WERI-Rb-1 (cell line): ENCODE data around the gene RRP1B.

ENCODE experiments used
- DNase-seq: peaks from one replicate; pipeline ENCODE4 v3.0.0-alpha.2; 2020
- H3K27ac ChIP-seq: fragments of 250-450 bp; sonication (Bioruptor Pico); 2 replicates; pipeline ENCODE4 v1.5.1; 2020; ENCODE audit warnings: mild to moderate bottlenecking, moderate library complexity
- H3K27me3 ChIP-seq: fragments of 250-450 bp; sonication (Bioruptor Pico); 2 replicates; pipeline ENCODE4 v1.5.1; 2021; ENCODE audit warnings: mild to moderate bottlenecking, low read depth, moderate library complexity; ENCODE audit not compliant: insufficient read depth, severe bottlenecking
- H3K36me3 ChIP-seq: fragments of 250-450 bp; sonication (Bioruptor Pico); 2 replicates; pipeline ENCODE4 v1.5.1; 2020; ENCODE audit warnings: mild to moderate bottlenecking, moderate library complexity
- H3K4me3 ChIP-seq: 2 replicates; pipeline ENCODE4 v1.5.1; 2011; ENCODE audit warnings: low read depth, mild to moderate bottlenecking, control low read depth, low read length
- H3K9me3 ChIP-seq: fragments of 250-450 bp; sonication (Bioruptor Pico); 2 replicates; pipeline ENCODE4 v1.5.1; 2021; ENCODE audit warnings: mild to moderate bottlenecking, moderate library complexity; ENCODE audit not compliant: severe bottlenecking
- CTCF ChIP-seq: IDR thresholded peaks from 2 replicates; pipeline ENCODE4 v1.5.1; 2011; ENCODE audit warnings: low read depth, mild to moderate bottlenecking, control low read depth, inconsistent platforms, low read length

RRP1B gene

GRCh38 chr21:43739621-43740435 is 80.5 kb downstream of the RRP1B start:
- no peak overlapping the region for H3K27ac ChIP-seq
- no peak overlapping the region for H3K4me3 ChIP-seq
- no peaks in the 10 kb centered on the region for H3K9me3 ChIP-seq
- H3K36me3 ChIP-seq = peaks cover 52% of the 10 kb centered on the region
- H3K27me3 ChIP-seq = no peaks in the 10 kb centered on the region
- TF ChIP-seq CTCF = no peak
- no peak for DNase-seq

GRCh38 chr21:43740497-43741156 is 81.3 kb downstream of the RRP1B start:
- Histone ChIP-seq H3K4me3 (no peak overlapping the region), H3K9me3 (no peaks in the 10 kb centered on the region), H3K27ac (peak overlapping the region; percentile 14), H3K36me3 (peaks cover 58% of the 10 kb centered on the region), H3K27me3 (no peaks in the 10 kb centered on the region)
- TF ChIP-seq CTCF = no peak
- DNase-seq = peak; percentile 72

GRCh38 chr21:43741423-43742096 is 82.2 kb downstream of the RRP1B start:
- Histone ChIP-seq H3K36me3 (peaks cover 65% of the 10 kb centered on the region), H3K27me3 (no peaks in the 10 kb centered on the region), H3K4me3 (peak overlapping the region; percentile 28), H3K27ac (peak overlapping the region; percentile 49), H3K9me3 (no peaks in the 10 kb centered on the region)
- DNase-seq = no peak
- no peak for TF ChIP-seq CTCF

- no peaks in the 10 kb centered on the region for H3K27me3 ChIP-seq
- no peak overlapping the region for H3K4me3 ChIP-seq
- no peak overlapping the region for H3K27ac ChIP-seq
- peaks cover 70% of the 10 kb centered on the region for H3K36me3 ChIP-seq
- H3K9me3 ChIP-seq = no peaks in the 10 kb centered on the region
- no peak for TF ChIP-seq CTCF
- no peak for DNase-seq
These were observed 84.6 kb downstream of the RRP1B start for GRCh38 chr21:43743947-43744346.

- TF ChIP-seq CTCF = no peak
- DNase-seq = no peak
- Histone ChIP-seq H3K4me3 (no peak overlapping the region), H3K9me3 (no peaks in the 10 kb centered on the region), H3K27ac (no peak overlapping the region), H3K36me3 (peaks cover 71% of the 10 kb centered on the region), H3K27me3 (no peaks in the 10 kb centered on the region)
These were observed 85.4 kb downstream of the RRP1B start for GRCh38 chr21:43744725-43745124.
